Stomach smooth muscle (tissue), 2 donors: ENCODE results near the gene ANGPTL4.
"Not testable (repeated sequence)": the region's sequence is repeated elsewhere in the genome, so short reads cannot be mapped to it uniquely, and the experiment has no call there.

ENCODE experiments used
- H3K27ac ChIP-seq: one replicate; pipeline ENCODE4 v1.7.0; 2013; ENCODE audit warnings: mild to moderate bottlenecking, low read length, inconsistent platforms
- H3K27me3 ChIP-seq, 2 donors: one replicate each; pipeline ENCODE4 v1.7.0; 2013; ENCODE audit warnings: low read length in 2 of 2; ENCODE audit not compliant: insufficient read depth in 2 of 2, control insufficient read depth in 1 of 2
- H3K36me3 ChIP-seq, 2 donors: one replicate each; pipeline ENCODE4 v1.7.0; 2013; ENCODE audit warnings: low read length in 2 of 2; ENCODE audit not compliant: control insufficient read depth in 2 of 2, insufficient read depth in 2 of 2
- H3K4me1 ChIP-seq: one replicate; pipeline ENCODE4 v1.7.0; 2013; ENCODE audit warnings: low read length; ENCODE audit not compliant: control insufficient read depth, insufficient read depth
- H3K4me3 ChIP-seq, 2 donors: one replicate each; pipeline ENCODE4 v1.7.0; 2013; ENCODE audit warnings: low read length in 2 of 2
- H3K9ac ChIP-seq, 2 donors: one replicate each; pipeline ENCODE4 v1.7.0; 2013; ENCODE audit warnings: low read length in 2 of 2, mild to moderate bottlenecking in 1 of 2
- H3K9me3 ChIP-seq, 2 donors: one replicate each; pipeline ENCODE4 v1.7.0; 2013; ENCODE audit warnings: low read length in 2 of 2; ENCODE audit not compliant: control insufficient read depth in 2 of 2
- donor health status: healthy.
- donor health status: Pancreatic carcinoma.

Gene ANGPTL4

GRCh38 chr19:8386419-8386818 lies 22.5 kb downstream of the ANGPTL4 start:
- H3K27me3 ChIP-seq, H3K9me3 ChIP-seq, H3K9ac ChIP-seq, H3K4me3 ChIP-seq, H3K4me1 ChIP-seq, H3K27ac ChIP-seq, H3K36me3 ChIP-seq: not testable (repeated sequence)

- peaks cover 11% of the 10 kb centered on the region for H3K4me1 ChIP-seq
- no peak overlapping the region for H3K4me3 ChIP-seq
- H3K9me3 ChIP-seq: no peaks in the 10 kb centered on the region
- H3K27me3 ChIP-seq: no peaks in the 10 kb centered on the region
- no peak overlapping the region for H3K9ac ChIP-seq
- H3K36me3 ChIP-seq: no peaks in the 10 kb centered on the region
- H3K27ac ChIP-seq: no peak overlapping the region
Measured at GRCh38 chr19:8386990-8387389, 23.0 kb downstream of the ANGPTL4 start.

GRCh38 chr19:8387688-8388611 lies 24.0 kb downstream of the ANGPTL4 start:
- Histone ChIP-seq H3K36me3 (no peaks in the 10 kb centered on the region), H3K4me1 (peaks cover 20% of the 10 kb centered on the region), H3K27me3 (no peaks in the 10 kb centered on the region), H3K4me3 (no peak overlapping the region), H3K9me3 (no peaks in the 10 kb centered on the region), H3K27ac (no peak overlapping the region), H3K9ac (no peak overlapping the region)

GRCh38 chr19:8388612-8388958 lies 24.6 kb downstream of the ANGPTL4 start:
- no peaks in the 10 kb centered on the region for H3K36me3 ChIP-seq
- no peaks in the 10 kb centered on the region for H3K27me3 ChIP-seq
- H3K4me3 ChIP-seq: no peak overlapping the region
- no peak overlapping the region for H3K27ac ChIP-seq
- peaks cover 27% of the 10 kb centered on the region for H3K4me1 ChIP-seq
- H3K9me3 ChIP-seq: no peaks in the 10 kb centered on the region
- H3K9ac ChIP-seq: no peak overlapping the region

GRCh38 chr19:8389891-8390616 lies 26.1 kb downstream of the ANGPTL4 start, which contains the start of gene RAB11B:
RAB11B (plus strand) TSS chr19:8390360; CDS start chr19:8390417, 57 bp downstream.
- peaks cover 38% of the 10 kb centered on the region for H3K4me1 ChIP-seq
- no peaks in the 10 kb centered on the region for H3K9me3 ChIP-seq
- peak within 1 kb of the TSS; percentile 99 for H3K27ac ChIP-seq
- peak within 1 kb of the TSS; percentile 69 to 88 for H3K4me3 ChIP-seq
- no peaks in the 10 kb centered on the region for H3K27me3 ChIP-seq
- H3K9ac ChIP-seq: peak within 1 kb of the TSS; percentile 91 to 98
- H3K36me3 ChIP-seq: no peaks in the 10 kb centered on the region

DNA sequence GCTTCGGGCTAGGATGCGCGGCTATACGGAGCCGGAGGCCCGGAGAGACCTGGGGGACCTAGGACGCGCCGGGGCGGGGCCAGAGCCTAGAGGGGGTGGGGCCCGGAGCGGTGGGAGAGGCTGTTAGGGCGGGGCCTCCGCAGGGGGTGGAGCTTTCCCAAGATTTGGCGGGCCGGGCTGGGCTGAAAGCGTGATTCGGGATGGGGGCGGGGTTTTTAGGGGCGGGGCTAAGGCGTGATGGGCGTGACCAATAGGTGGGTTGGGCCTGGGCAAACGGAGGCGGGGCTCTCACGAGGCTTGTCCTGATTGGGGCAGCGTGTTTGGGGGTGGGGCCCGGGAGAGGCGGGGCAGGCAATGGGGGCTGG lies 26.6 kb downstream of the ANGPTL4 start:
- Histone ChIP-seq H3K4me3 (peak overlapping the region; percentile 50 to 88), H3K27ac (peak overlapping the region; percentile 99), H3K27me3 (no peaks in the 10 kb centered on the region), H3K4me1 (peaks cover 39% of the 10 kb centered on the region), H3K9me3 (no peaks in the 10 kb centered on the region), H3K36me3 (no peaks in the 10 kb centered on the region), H3K9ac (peak overlapping the region; percentile 91 to 98)

DNA sequence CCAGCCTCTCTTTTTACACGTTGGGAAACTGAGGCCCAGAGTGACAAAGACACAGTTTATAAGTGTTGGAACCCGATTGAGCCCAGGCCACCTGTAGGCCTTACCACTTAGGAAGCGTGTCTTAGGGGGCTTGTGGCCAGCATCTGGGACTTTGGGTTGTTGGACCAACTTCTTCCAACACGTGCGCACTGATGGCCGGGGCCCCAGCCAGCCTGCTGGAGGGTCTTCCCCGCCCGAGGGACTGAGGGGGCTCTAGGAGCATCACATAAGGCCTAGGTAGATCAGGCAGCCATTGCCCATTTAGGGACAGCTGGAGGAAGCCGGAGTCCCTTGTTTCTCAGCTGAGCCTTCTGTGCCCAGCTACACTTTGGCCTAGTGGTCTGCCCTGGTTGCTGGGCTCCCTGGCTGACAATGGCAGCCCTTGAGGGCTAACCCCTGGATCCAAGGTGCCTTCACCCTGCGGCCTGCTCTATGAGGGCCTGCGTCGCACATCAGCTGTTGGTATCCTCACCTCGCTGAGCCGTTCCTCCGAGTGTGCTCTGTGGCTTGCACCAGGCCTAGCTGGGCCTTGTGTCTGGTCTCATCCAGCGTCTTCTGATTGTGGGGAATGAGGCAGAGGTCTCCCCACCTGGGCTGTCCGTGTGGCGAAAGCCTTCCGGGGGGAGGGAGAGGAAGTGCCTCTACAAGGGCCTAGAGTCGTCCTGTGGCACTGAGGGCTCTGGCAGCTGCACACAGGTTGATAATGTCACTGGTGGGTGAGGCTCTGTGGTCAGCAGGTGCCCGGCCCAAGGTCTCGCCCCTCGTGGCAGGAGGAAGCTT lies 27.5 kb downstream of the ANGPTL4 start:
- H3K4me3 ChIP-seq: peak overlapping the region; percentile 45 to 59
- H3K4me1 ChIP-seq: peaks cover 43% of the 10 kb centered on the region
- no peaks in the 10 kb centered on the region for H3K27me3 ChIP-seq
- H3K9me3 ChIP-seq: no peaks in the 10 kb centered on the region
- peak overlapping the region; percentile 99 for H3K27ac ChIP-seq
- no peaks in the 10 kb centered on the region for H3K36me3 ChIP-seq
- peak overlapping the region; percentile 66 to 78 for H3K9ac ChIP-seq

GRCh38 chr19:8392017-8392591 lies 28.1 kb downstream of the ANGPTL4 start:
- no peaks in the 10 kb centered on the region for H3K9me3 ChIP-seq
- H3K9ac ChIP-seq: peak overlapping the region; percentile 66 to 78
- H3K27me3 ChIP-seq: no peaks in the 10 kb centered on the region
- H3K27ac ChIP-seq: peak overlapping the region; percentile 99
- H3K36me3 ChIP-seq: no peaks in the 10 kb centered on the region
- peak overlapping the region; percentile 38 to 59 for H3K4me3 ChIP-seq
- H3K4me1 ChIP-seq: peaks cover 48% of the 10 kb centered on the region

GRCh38 chr19:8393192-8393870 lies 29.4 kb downstream of the ANGPTL4 start:
- Histone ChIP-seq H3K36me3 (no peaks in the 10 kb centered on the region), H3K9ac (peak overlapping the region in 1 of 2 donors; percentile 42), H3K27ac (peak overlapping the region; percentile 46), H3K9me3 (no peaks in the 10 kb centered on the region), H3K4me1 (peaks cover 59% of the 10 kb centered on the region), H3K4me3 (no peak overlapping the region), H3K27me3 (no peaks in the 10 kb centered on the region)

GRCh38 chr19:8393871-8394250 lies 29.9 kb downstream of the ANGPTL4 start:
- Histone ChIP-seq H3K36me3 (no peaks in the 10 kb centered on the region), H3K27me3 (no peaks in the 10 kb centered on the region), H3K4me1 (peaks cover 59% of the 10 kb centered on the region), H3K9me3 (no peaks in the 10 kb centered on the region), H3K9ac (no peak overlapping the region), H3K27ac (no peak overlapping the region), H3K4me3 (no peak overlapping the region)
